Keratinocyte (primary cell): ENCODE measurements around the gene XPO1. TPM values are rescaled to one million over a fixed set of nuclear protein-coding genes. Genes with fewer than 3 reads are reported as not detected.

Source experiments
- DNase-seq: peaks from one replicate; pipeline ENCODE4 v3.0.0-alpha.2; 2011; ENCODE audit warnings: low read depth, missing footprints, low spot score
- FAIRE-seq: peaks from 2 replicates; lab custom pipeline; 2011; peaks lifted over from hg19 to GRCh38; lab: Jason Lieb, UNC
- H2AFZ ChIP-seq: 2 replicates; pipeline ENCODE4 v1.6.0; 2012; ENCODE audit warnings: low read length, control low read depth, inconsistent platforms; ENCODE audit not compliant: control insufficient read depth
- H3K27ac ChIP-seq: 2 replicates; pipeline ENCODE4 v1.5.1; 2011; ENCODE audit warnings: low read length; ENCODE audit not compliant: control insufficient read depth, insufficient read depth
- H3K27me3 ChIP-seq: 3 replicates; pipeline ENCODE4 v1.6.0; 2011; ENCODE audit warnings: low read length; ENCODE audit not compliant: control insufficient read depth, insufficient read depth; ENCODE audit errors: extremely low read depth
- H3K36me3 ChIP-seq, 2 experiments: 2 replicates in 1 of 2; 3 replicates in 1 of 2; pipeline ENCODE4 v1.5.1; 2011; ENCODE audit warnings: low read length in 2 of 2, mild to moderate bottlenecking in 1 of 2; ENCODE audit not compliant: control insufficient read depth in 2 of 2, insufficient read depth in 2 of 2; ENCODE audit errors: extremely low read depth in 1 of 2
- H3K4me1 ChIP-seq: 3 replicates; pipeline ENCODE4 v1.5.1; 2011; ENCODE audit warnings: low read length; ENCODE audit not compliant: control insufficient read depth, insufficient read depth; ENCODE audit errors: extremely low read depth
- H3K4me2 ChIP-seq: 3 replicates; pipeline ENCODE4 v1.6.0; 2011; ENCODE audit warnings: low read depth, low read length; ENCODE audit not compliant: control insufficient read depth, insufficient read depth; ENCODE audit errors: extremely low read depth
- H3K4me3 ChIP-seq, 3 experiments: fragments of 200-600 bp in 1 of 3; sonication (generic) in 1 of 3; 2 replicates in 2 of 3; 3 replicates in 1 of 3; pipeline ENCODE4 v1.5.1; 2011 to 2016; ENCODE audit warnings: low read length in 3 of 3, mild to moderate bottlenecking in 3 of 3, control low read depth in 2 of 3, inconsistent platforms in 1 of 3, low read depth in 1 of 3, mixed read lengths in 1 of 3, mixed run types in 1 of 3, moderate library complexity in 1 of 3; ENCODE audit not compliant: control insufficient read depth in 2 of 3, insufficient read depth in 2 of 3; ENCODE audit errors: extremely low read depth in 1 of 3
- H3K79me2 ChIP-seq: 2 replicates; pipeline ENCODE4 v1.6.0; 2012; ENCODE audit warnings: low read length; ENCODE audit not compliant: control insufficient read depth, insufficient read depth
- H3K9ac ChIP-seq: 3 replicates; pipeline ENCODE4 v1.6.0; 2011; ENCODE audit warnings: low read length; ENCODE audit not compliant: control insufficient read depth, insufficient read depth; ENCODE audit errors: extremely low read depth
- H3K9me1 ChIP-seq: 3 replicates; pipeline ENCODE4 v1.6.0; 2011; ENCODE audit warnings: low read length; ENCODE audit not compliant: control insufficient read depth, insufficient read depth; ENCODE audit errors: extremely low read depth
- H3K9me3 ChIP-seq: 2 replicates; pipeline ENCODE4 v1.5.1; 2012; ENCODE audit warnings: low read depth, low read length; ENCODE audit not compliant: control insufficient read depth
- H4K20me1 ChIP-seq: 3 replicates; pipeline ENCODE4 v1.6.0; 2011; ENCODE audit warnings: low read length; ENCODE audit not compliant: control insufficient read depth, insufficient read depth; ENCODE audit errors: extremely low read depth
- EZH2 ChIP-seq: IDR thresholded peaks from one replicate; pipeline ENCODE4 v1.6.1; 2012; ENCODE audit warnings: inconsistent platforms, mild to moderate bottlenecking, low read length, moderate library complexity
- dilution Hi-C: fragments of 300-500 bp; cut with MboI; formaldehyde crosslinking; loops from one replicate; pipeline ENCODE4 v1.7.0; 2020; ENCODE audit warnings: low sequenced_read_pairs; ENCODE audit not compliant: extremely low pct_ligation_motif_present
- polyA plus RNA-seq, 5 experiments: library from polyadenylated mRNA; depleted of rRNA in 3 of 5; stranded (reverse) in 3 of 5; stranded (forward) in 1 of 5; unstranded in 1 of 5; fragments of >200 nt; gene quantifications; 1 replicate in 1 of 5; 2 replicates in 3 of 5; 3 replicates in 1 of 5; pipeline versions ENCODE4 v1.2.1 to v1.2.3, GENCODE V29; 2011 to 2012; ENCODE audit warnings: missing spikeins in 2 of 5, low read depth in 1 of 5, low replicate concordance in 1 of 5
- TF ChIP-seq, protein P1 (sequence below), 3 experiments: IDR thresholded peaks in 1 of 3; conservative IDR thresholded peaks in 1 of 3; optimal IDR thresholded peaks in 1 of 3; 2 replicates in 2 of 3; 3 replicates in 1 of 3; pipeline versions ENCODE3 to v1.5.1; 2011; ENCODE audit warnings: low read length in 3 of 3, mild to moderate bottlenecking in 3 of 3, moderate library complexity in 2 of 3, control low read depth in 1 of 3, inconsistent platforms in 1 of 3; ENCODE audit not compliant: insufficient read depth in 2 of 3; ENCODE audit errors: extremely low read depth in 1 of 3

Gene XPO1
- polyA plus RNA-seq, 1 donor (not counting 4 experiments of a cell fraction or from before 2014, with no cell fraction given) = 144 TPM

DNA sequence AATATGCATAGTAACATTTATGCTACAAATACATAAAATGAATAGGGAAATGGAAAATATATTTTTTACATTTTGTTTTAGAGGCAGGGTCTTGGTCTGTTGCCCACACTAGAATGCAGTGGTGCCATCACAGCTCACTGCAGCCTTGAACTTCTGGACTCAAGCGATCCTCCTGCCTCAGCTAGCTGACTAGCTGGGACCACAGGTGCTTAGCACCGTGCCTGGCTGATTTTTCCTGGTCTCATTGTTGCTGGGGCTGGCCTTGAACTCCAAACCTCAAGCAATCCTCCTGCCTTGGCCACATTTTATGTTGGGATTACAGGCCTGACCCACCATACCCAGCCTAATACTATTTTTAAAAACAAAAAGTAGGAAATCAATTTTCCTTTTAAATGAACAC is 33.2 kb downstream of the XPO1 start:
- H3K9ac ChIP-seq = no peak overlapping the region
- H3K27me3 ChIP-seq = no peaks in the 10 kb centered on the region
- peaks cover 12% of the 10 kb centered on the region in 2 experiments for H3K36me3 ChIP-seq
- no peaks in the 10 kb centered on the region for H3K4me1 ChIP-seq
- H3K4me3 ChIP-seq = no peak overlapping the region
- peaks cover 78% of the 10 kb centered on the region for H3K79me2 ChIP-seq
- H2AFZ ChIP-seq = no peak overlapping the region
- TF ChIP-seq, protein P1, sequence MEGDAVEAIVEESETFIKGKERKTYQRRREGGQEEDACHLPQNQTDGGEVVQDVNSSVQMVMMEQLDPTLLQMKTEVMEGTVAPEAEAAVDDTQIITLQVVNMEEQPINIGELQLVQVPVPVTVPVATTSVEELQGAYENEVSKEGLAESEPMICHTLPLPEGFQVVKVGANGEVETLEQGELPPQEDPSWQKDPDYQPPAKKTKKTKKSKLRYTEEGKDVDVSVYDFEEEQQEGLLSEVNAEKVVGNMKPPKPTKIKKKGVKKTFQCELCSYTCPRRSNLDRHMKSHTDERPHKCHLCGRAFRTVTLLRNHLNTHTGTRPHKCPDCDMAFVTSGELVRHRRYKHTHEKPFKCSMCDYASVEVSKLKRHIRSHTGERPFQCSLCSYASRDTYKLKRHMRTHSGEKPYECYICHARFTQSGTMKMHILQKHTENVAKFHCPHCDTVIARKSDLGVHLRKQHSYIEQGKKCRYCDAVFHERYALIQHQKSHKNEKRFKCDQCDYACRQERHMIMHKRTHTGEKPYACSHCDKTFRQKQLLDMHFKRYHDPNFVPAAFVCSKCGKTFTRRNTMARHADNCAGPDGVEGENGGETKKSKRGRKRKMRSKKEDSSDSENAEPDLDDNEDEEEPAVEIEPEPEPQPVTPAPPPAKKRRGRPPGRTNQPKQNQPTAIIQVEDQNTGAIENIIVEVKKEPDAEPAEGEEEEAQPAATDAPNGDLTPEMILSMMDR (optimal IDR thresholded peaks at IDR 0.05 in 1 of 3, IDR thresholded peaks at IDR 0.05 in 1 of 3, conservative IDR thresholded peaks at IDR 0.05 in 1 of 3; ENCODE audit: extremely low read depth in 1 of 3, insufficient read depth in 2 of 3, low read length in 3 of 3) = no peak
- no peak for TF ChIP-seq EZH2
- no peak overlapping the region for H3K27ac ChIP-seq
- FAIRE-seq (no peak), DNase-seq (no peak)
- peaks cover 9% of the 10 kb centered on the region for H4K20me1 ChIP-seq
- dilution Hi-C loops = no loop called here
- H3K9me1 ChIP-seq = no peaks in the 10 kb centered on the region
- no peak overlapping the region for H3K4me2 ChIP-seq
- no peaks in the 10 kb centered on the region for H3K9me3 ChIP-seq

DNA sequence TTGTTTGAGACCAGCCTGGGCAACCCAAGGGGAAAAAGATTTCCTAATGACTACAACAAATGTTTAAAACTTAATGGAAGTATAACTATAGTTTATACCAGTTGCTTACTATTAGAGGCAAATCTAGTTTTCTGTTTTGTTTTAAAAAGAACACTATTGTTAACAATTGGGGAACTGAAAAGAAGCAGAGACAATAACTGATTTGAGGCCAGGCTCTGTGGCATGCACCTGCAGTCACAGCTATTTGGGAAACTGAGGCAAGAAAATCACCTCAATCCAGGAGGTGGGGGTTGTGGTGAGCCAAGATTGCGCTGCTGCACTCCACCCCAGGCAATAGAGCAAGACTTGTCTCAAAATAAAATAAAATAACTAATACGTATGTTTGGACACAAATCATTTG is 39.1 kb downstream of the XPO1 start:
- dilution Hi-C loops = no loop called here
- no peak overlapping the region for H2AFZ ChIP-seq
- no peaks in the 10 kb centered on the region for H3K4me1 ChIP-seq
- FAIRE-seq = no peak
- no peaks in the 10 kb centered on the region for H3K9me3 ChIP-seq
- H3K36me3 ChIP-seq = peaks cover 16 to 19% of the 10 kb centered on the region in 2 experiments
- no peak for DNase-seq
- H3K9ac ChIP-seq = no peak overlapping the region
- H3K9me1 ChIP-seq = no peaks in the 10 kb centered on the region
- H3K4me3 ChIP-seq = no peak overlapping the region
- H3K4me2 ChIP-seq = no peak overlapping the region
- H3K27me3 ChIP-seq = no peaks in the 10 kb centered on the region
- H4K20me1 ChIP-seq = no peaks in the 10 kb centered on the region
- TF ChIP-seq, protein P1 (optimal IDR thresholded peaks at IDR 0.05 in 1 of 3, IDR thresholded peaks at IDR 0.05 in 1 of 3, conservative IDR thresholded peaks at IDR 0.05 in 1 of 3; ENCODE audit: extremely low read depth in 1 of 3, insufficient read depth in 2 of 3, low read length in 3 of 3) = no peak
- no peak for TF ChIP-seq EZH2
- peaks cover 27% of the 10 kb centered on the region for H3K79me2 ChIP-seq
- no peak overlapping the region for H3K27ac ChIP-seq
